T47D (cell line): ENCODE measurements around the gene DSCAML1.

Experiments used
- DNase-seq, 2 experiments: peaks; one replicate each; pipeline versions ENCODE4 v3.0.0 to v3.0.0-alpha.2; 2011 to 2012; ENCODE audit warnings: low read depth in 1 of 2, low spot score in 1 of 2
- JUND ChIP-seq: IDR thresholded peaks from 2 replicates; pipeline ENCODE4 v1.6.1; 2012; ENCODE audit warnings: low read depth
- in situ Hi-C: cut with HindIII; loops from 2 replicates; pipeline ENCODE4 v1.10.0; 2016; ENCODE audit warnings: low sequenced_read_pairs, low pct_unique_long_range_greater_than_20kb

Gene DSCAML1

GRCh38 chr11:117392001-117392690 is 404.9 kb downstream of the DSCAML1 start:
- TF ChIP-seq JUND = no peak
- in situ Hi-C loops = no loop called here
- DNase-seq = no peak

GRCh38 chr11:117391181-117391580 is 405.8 kb downstream of the DSCAML1 start:
- in situ Hi-C loops = no loop called here
- no peak for TF ChIP-seq JUND
- no peak for DNase-seq

GRCh38 chr11:117390743-117391142 is 406.3 kb downstream of the DSCAML1 start:
- no peak for DNase-seq
- in situ Hi-C loops = no loop called here
- TF ChIP-seq JUND = no peak

- TF ChIP-seq JUND = no peak
- in situ Hi-C loops = no loop called here
- no peak for DNase-seq
Measured at GRCh38 chr11:117387992-117388755, 408.8 kb downstream of the DSCAML1 start.

GRCh38 chr11:117385906-117386305 is 411.1 kb downstream of the DSCAML1 start:
- TF ChIP-seq JUND = no peak
- in situ Hi-C loops = no loop called here

GRCh38 chr11:117385471-117385870 is 411.5 kb downstream of the DSCAML1 start:
- no peak for TF ChIP-seq JUND
- no peak for DNase-seq
- in situ Hi-C loops = no loop called here

More at GRCh38 chr11:117385906-117386305, 411.1 kb downstream of the DSCAML1 start:
- DNase-seq = no peak

GRCh38 chr11:117384045-117384444 is 413.0 kb downstream of the DSCAML1 start:
- in situ Hi-C loops = no loop called here
- no peak for DNase-seq
- TF ChIP-seq JUND = no peak

GRCh38 chr11:117382746-117383145 is 414.3 kb downstream of the DSCAML1 start:
- in situ Hi-C loops = no loop called here
- TF ChIP-seq JUND = no peak
- DNase-seq = no peak

GRCh38 chr11:117381481-117382387 is 415.3 kb downstream of the DSCAML1 start:
- no peak for DNase-seq
- in situ Hi-C loops = no loop called here
- TF ChIP-seq JUND = no peak

GRCh38 chr11:117380676-117381075 is 416.3 kb downstream of the DSCAML1 start:
- TF ChIP-seq JUND = no peak

GRCh38 chr11:117378976-117379865 is 417.8 kb downstream of the DSCAML1 start:
- TF ChIP-seq JUND = no peak
- DNase-seq = no peak
- in situ Hi-C loops = no loop called here

More at GRCh38 chr11:117380676-117381075, 416.3 kb downstream of the DSCAML1 start:
- no peak for DNase-seq
- in situ Hi-C loops = no loop called here
